Retinal pigment epithelial cell (primary cell): ENCODE results near the gene ASB15.
"Not testable (repeated sequence)": the region's sequence is repeated elsewhere in the genome, so short reads cannot be mapped to it uniquely, and the experiment has no call there.

Experiments
- DNase-seq: peaks from one replicate; pipeline ENCODE4 v3.0.0-alpha.2; 2010; ENCODE audit warnings: low read depth
- H3K4me3 ChIP-seq: 2 replicates; pipeline ENCODE4 v1.5.1; 2011; ENCODE audit warnings: mild to moderate bottlenecking, low read length, control low read depth, moderate library complexity
- TF ChIP-seq, protein P1 (sequence below): conservative IDR thresholded peaks from 2 replicates; pipeline ENCODE4 v1.5.1; 2011; ENCODE audit warnings: low read depth, low read length, control low read depth, inconsistent platforms

Gene ASB15

DNA sequence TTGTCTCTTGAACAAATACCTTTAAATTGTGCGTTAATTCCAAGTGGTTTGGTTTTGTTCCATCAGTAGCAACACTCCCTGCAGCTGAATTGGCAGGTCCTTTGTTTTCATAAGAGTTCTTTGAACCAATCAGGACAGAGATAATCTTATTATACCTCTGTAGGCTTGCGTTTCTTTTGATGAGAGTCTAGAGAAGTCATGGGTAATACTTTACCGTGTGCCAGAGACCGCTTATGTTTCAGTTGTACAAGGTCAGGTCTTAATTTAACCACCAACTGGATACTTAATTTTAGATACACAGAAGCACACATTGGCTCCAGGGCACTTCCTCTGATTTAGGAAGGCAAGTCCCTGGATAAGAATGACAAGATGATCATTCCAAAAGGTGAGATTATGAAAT is at the start of gene ASB15:
Gene ASB15 (plus strand): TSS at position 292 of the 400 bp plus-strand sequence. CDS start 12,682 bp downstream, outside the sequence.
- peak; percentile 63 for DNase-seq
- TF ChIP-seq, protein P1, sequence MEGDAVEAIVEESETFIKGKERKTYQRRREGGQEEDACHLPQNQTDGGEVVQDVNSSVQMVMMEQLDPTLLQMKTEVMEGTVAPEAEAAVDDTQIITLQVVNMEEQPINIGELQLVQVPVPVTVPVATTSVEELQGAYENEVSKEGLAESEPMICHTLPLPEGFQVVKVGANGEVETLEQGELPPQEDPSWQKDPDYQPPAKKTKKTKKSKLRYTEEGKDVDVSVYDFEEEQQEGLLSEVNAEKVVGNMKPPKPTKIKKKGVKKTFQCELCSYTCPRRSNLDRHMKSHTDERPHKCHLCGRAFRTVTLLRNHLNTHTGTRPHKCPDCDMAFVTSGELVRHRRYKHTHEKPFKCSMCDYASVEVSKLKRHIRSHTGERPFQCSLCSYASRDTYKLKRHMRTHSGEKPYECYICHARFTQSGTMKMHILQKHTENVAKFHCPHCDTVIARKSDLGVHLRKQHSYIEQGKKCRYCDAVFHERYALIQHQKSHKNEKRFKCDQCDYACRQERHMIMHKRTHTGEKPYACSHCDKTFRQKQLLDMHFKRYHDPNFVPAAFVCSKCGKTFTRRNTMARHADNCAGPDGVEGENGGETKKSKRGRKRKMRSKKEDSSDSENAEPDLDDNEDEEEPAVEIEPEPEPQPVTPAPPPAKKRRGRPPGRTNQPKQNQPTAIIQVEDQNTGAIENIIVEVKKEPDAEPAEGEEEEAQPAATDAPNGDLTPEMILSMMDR = no peak
- no peak within 1 kb of the TSS for H3K4me3 ChIP-seq

DNA sequence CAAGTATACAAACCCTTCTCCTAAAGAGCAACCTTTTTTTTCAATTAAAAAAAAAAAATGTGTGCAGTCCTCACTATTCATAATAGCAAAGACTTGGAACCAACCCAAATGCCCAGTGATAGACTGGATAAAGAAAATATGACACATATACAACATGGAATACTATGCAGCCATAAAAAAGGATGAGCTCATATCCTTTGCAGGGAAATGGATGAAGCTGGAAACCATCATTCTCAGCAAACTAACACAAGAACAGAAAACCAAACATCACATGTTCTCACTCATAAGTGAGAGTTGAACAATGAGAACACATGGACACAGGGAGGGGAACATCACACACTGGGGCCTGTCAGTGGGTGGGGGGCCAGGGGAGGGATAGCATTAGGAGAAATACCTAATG is 49.5 kb upstream of the ASB15 start:
- not testable (repeated sequence) for H3K4me3 ChIP-seq, DNase-seq

DNA sequence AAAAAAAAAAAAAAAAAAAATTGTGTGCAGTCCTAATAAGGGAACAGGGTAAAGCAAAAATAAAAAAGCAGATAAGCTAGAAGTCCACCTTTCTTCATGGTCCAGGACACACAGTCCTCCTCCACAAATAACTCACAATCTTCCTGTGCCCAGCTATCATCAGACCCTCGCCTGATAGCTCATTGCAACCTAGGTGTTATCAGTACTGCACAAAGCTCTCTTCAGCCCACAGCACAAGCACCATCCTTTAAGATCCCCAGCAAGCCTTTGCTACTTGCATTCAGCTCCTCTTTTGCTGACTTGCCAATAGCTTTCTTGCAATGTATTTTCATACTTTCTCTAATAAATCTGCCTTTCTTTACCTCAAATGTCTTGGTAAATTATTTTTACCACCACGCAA is 49.0 kb upstream of the ASB15 start:
- DNase-seq = no peak
- TF ChIP-seq, protein P1 = no peak
- no peak overlapping the region for H3K4me3 ChIP-seq

DNA sequence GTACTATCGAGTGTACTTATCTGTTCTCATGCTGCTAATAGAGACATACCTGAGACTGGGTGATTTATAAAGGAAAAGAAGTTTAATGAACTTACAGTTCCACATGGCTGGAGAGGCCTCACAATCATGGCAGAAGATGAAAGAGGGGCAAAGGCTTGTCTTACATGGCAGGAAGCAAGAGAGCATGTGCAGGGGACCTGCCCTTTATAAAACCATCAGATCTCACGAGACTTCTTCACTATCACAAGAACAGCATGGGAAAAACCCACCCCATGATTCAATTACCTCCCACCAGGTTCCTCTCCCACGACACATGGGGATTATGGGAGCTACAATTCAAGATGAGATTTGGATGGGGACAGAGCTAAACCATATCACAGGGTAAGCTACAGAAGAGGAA is 48.5 kb upstream of the ASB15 start:
- H3K4me3 ChIP-seq = no peak overlapping the region
- TF ChIP-seq, protein P1 = no peak
- DNase-seq = no peak

DNA sequence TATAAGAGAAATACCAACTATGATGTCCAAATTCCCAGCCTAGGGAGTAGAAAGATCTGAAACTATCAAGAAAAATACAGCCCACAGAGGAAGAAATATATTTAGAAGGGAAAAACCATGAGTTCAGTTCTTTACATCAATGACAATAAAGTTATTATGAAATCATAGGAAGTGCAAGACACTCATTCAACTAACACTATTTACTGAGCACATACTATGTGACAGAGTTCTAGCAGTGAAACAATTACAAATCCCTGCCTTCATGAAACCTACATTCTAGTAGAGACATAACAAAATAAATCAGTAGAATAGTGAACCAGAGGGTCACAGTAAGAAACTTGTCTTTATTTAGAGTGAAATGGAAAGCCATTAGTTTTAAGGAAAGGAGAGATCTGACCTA is 46.1 kb upstream of the ASB15 start:
- no peak for DNase-seq
- H3K4me3 ChIP-seq = no peak overlapping the region
- TF ChIP-seq, protein P1 = no peak

DNA sequence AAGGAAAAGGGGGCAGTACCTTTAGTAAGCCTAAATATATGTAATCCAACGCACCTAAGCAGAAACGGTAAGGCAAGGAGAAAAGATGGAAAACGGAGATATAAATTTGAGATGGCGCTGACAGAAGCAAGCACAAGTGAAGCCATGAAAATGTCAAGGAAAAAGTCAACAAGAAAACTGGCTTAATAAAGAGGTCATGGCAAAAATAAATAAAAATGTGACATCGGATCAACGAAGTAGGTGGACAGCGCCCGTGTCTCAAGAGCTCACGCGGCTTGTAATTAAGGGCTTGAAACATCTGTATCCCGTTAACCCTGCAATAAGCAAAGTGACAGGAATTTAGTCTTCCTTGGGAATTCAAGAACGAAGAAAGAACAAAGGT is 44.6 kb upstream of the ASB15 start:
- DNase-seq = no peak
- TF ChIP-seq, protein P1 = no peak
- peak overlapping the region; percentile 99 for H3K4me3 ChIP-seq

DNA sequence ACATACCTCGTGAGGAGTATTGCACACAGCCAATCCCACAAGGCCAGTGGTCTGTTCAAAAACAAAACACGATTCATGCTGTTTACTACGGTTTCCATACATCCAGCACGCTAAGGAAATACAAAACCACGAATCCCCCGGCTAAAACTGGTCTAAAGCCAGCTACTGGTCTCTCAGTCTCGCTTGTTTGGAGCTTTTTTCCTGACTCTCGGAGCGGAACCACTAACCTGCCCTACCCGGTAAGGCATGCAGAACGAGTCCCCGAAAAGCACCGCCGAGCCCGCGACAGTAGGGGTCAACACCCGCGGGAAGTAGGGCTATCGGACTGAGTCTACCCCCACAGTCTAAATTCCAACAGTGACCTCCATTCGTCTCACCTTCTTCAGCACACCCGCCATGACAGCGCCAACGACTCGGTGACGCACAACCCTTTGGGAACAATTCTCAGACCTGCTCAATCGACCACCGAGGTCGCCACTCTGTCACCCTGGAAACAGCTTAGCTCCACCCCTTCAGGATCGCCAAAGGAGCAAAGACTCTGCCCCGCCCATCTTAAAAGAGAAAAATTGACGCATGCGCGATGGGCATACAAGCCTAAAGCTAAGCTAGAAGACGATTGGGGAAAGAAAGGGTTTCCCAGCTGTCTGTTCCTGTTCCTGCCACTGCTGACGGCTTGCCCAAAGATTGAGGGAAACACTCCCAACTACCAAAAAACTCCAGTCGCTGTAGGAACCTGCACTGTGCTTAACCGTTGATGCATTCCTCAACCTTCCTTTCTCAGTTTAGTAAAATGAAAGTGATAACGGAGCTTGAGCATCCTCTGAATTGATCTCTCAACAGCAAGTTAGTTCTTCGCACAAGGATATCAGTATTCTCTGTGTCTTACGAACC is 44.0 kb upstream of the ASB15 start, which contains the start of gene NDUFA5:
Gene NDUFA5 (minus strand): TSS at position 421 of the 891 bp plus-strand sequence. CDS start 23 bp downstream, at position 398.
- TF ChIP-seq, protein P1 = no peak
- DNase-seq = peak; percentile 97
- H3K4me3 ChIP-seq = peak within 1 kb of the TSS; percentile 99
